ENCODE results near the gene PARD3B. TPM values are rescaled to one million over a fixed set of nuclear protein-coding genes. Genes with fewer than 3 reads are reported as not detected.

The PARD3B gene
- total and polyA plus RNA-seq, 2 of the 13 experiments (the other 11 are each of a cell fraction or from before 2014, with no cell fraction given) = 0.71 to 2.3 TPM

GRCh38 chr2:204770735-204771134 lies 225.5 kb downstream of the PARD3B start (continued):
- TF ChIP-seq AHR (CRISPR knock-in tag; IDR thresholded peaks at IDR 0.05) = no peak

- no TSS peak for BruUV-seq (replicated peaks)
- no peaks in the 10 kb centered on the region for H4K20me1 ChIP-seq (ENCODE audit: insufficient read depth, low read length)
- ChIA-PET CTCF (ENCODE audit: low intra/inter-chr PET ratio, low total read pairs) (no interaction called here), POLR2A (no interaction called here)
- H2AFZ ChIP-seq (ENCODE audit: low read length) = no peak overlapping the region
- H3K79me2 ChIP-seq (ENCODE audit: insufficient read depth, low read length) = no peaks in the 10 kb centered on the region
- intact Hi-C loops (cut with micrococcal nuclease; ENCODE audit: unreplicated experiment) (no loop called here), in situ Hi-C loops (cut with HindIII; ENCODE audit: extremely low pct_ligation_motif_present, low pct_unique_long_range_greater_than_20kb) (no loop called here)
- H3K9ac ChIP-seq (ENCODE audit: insufficient read depth, low read depth, low read length) = no peak overlapping the region
- no peaks in the 10 kb centered on the region for H3K36me3 ChIP-seq (replicated peaks in 1 of 2; ENCODE audit: control insufficient read depth in 1 of 2, insufficient read depth in 2 of 2, low read length in 2 of 2)
- H3K27ac ChIP-seq (ENCODE audit: extremely low read length, insufficient read depth, low read length) = no peak overlapping the region
- DNase-seq (ENCODE audit: low spot score) = no peak
- no peak overlapping the region for H3K4me3 ChIP-seq (replicated peaks in 1 of 3; ENCODE audit: insufficient read depth in 1 of 3, low read depth in 2 of 3, low read length in 3 of 3)
- no peaks in the 10 kb centered on the region for H3K27me3 ChIP-seq (ENCODE audit: control insufficient read depth in 1 of 2, insufficient read depth in 2 of 2, low read length in 2 of 2)
- FAIRE-seq = no peak
- peaks cover 55% of the 10 kb centered on the region for H3K9me3 ChIP-seq (ENCODE audit: low read length)
- TF ChIP-seq CEBPB (IDR thresholded peaks at IDR 0.05; ENCODE audit: borderline replicate concordance, low read depth, low read length) (peak; percentile 31; the same call in 1 of the 2 replicates), DNMT1 (CRISPR knock-in tag; IDR thresholded peaks at IDR 0.05) (no peak)
- ATAC-seq = no peak
- no peaks in the 10 kb centered on the region for H3K4me1 ChIP-seq (ENCODE audit: insufficient read depth, low read length)
- no peak overlapping the region for H3K4me2 ChIP-seq (ENCODE audit: low read depth, low read length)
Measured at GRCh38 chr2:204771721-204772120, 226.4 kb downstream of the PARD3B start.

- Histone ChIP-seq H3K4me3 (replicated peaks in 1 of 3; ENCODE audit: insufficient read depth in 1 of 3, low read depth in 2 of 3, low read length in 3 of 3) (no peak overlapping the region), H3K27ac (ENCODE audit: extremely low read length, insufficient read depth, low read length) (no peak overlapping the region), H3K9me3 (ENCODE audit: low read length) (peaks cover 63% of the 10 kb centered on the region), H4K20me1 (ENCODE audit: insufficient read depth, low read length) (no peaks in the 10 kb centered on the region), H3K79me2 (ENCODE audit: insufficient read depth, low read length) (no peaks in the 10 kb centered on the region), H2AFZ (ENCODE audit: low read length) (no peak overlapping the region), H3K4me1 (ENCODE audit: insufficient read depth, low read length) (no peaks in the 10 kb centered on the region), H3K36me3 (replicated peaks in 1 of 2; ENCODE audit: control insufficient read depth in 1 of 2, insufficient read depth in 2 of 2, low read length in 2 of 2) (no peaks in the 10 kb centered on the region), H3K4me2 (ENCODE audit: low read depth, low read length) (no peak overlapping the region), H3K9ac (ENCODE audit: insufficient read depth, low read depth, low read length) (no peak overlapping the region), H3K27me3 (ENCODE audit: control insufficient read depth in 1 of 2, insufficient read depth in 2 of 2, low read length in 2 of 2) (no peaks in the 10 kb centered on the region)
- no peak for DNase-seq (ENCODE audit: low spot score)
- ATAC-seq = no peak
- POLR2A ChIA-PET = no interaction called here
- TF ChIP-seq ZKSCAN5 (CRISPR knock-in tag; IDR thresholded peaks at IDR 0.05) = no peak
- TF ChIP-seq ZBTB25 (CRISPR knock-in tag; IDR thresholded peaks at IDR 0.05) = no peak
- TF ChIP-seq ATF4 (CRISPR knock-in tag; IDR thresholded peaks at IDR 0.05) = no peak
- no peak for TF ChIP-seq JDP2 (CRISPR knock-in tag; IDR thresholded peaks at IDR 0.05; ENCODE audit: borderline replicate concordance)
- no peak for TF ChIP-seq TFDP2 (CRISPR knock-in tag; IDR thresholded peaks at IDR 0.05)
- TF ChIP-seq RERE (CRISPR knock-in tag; IDR thresholded peaks at IDR 0.05; ENCODE audit: low read depth) = no peak
- BruUV-seq (replicated peaks) = no TSS peak
- CTCF ChIA-PET (ENCODE audit: low intra/inter-chr PET ratio, low total read pairs) = no interaction called here
- 57% methylated on average over 1 of the region's 1 CpG for WGBS (ENCODE audit: low lambda C conversion rate)
- in situ Hi-C loops (cut with HindIII; ENCODE audit: extremely low pct_ligation_motif_present, low pct_unique_long_range_greater_than_20kb) (no loop called here), intact Hi-C loops (cut with micrococcal nuclease; ENCODE audit: unreplicated experiment) (no loop called here)
- no peak for FAIRE-seq
Measured at GRCh38 chr2:204772546-204772945, 227.3 kb downstream of the PARD3B start.

All from HepG2 (cell line).